Endothelial cell of umbilical vein (primary cell): Measurements from ENCODE around the gene IL3. TPM values are rescaled to one million over a fixed set of nuclear protein-coding genes. Genes with fewer than 3 reads are reported as not detected.

Source experiments
- BruUV-seq: library from RNA; stranded (reverse); fragments of 400-500 nt; replicated peaks from 2 replicates; lab custom pipeline; 2021; lab: Mats Ljungman, UMichigan
- CTCF ChIA-PET: fragments of 300-600, 350-600 bp; sonication (Branson Sonifier 250); formaldehyde crosslinking; loops from one replicate; lab custom pipeline; 2021; ENCODE audit warnings: antibody characterized with exemption, inconsistent platforms; lab: Charles Lee
- POLR2A ChIA-PET: fragments of 300-600, 350-600 bp; sonication (Branson Sonifier 250); formaldehyde crosslinking; loops from one replicate; lab custom pipeline; 2021; ENCODE audit warnings: antibody characterized with exemption, inconsistent platforms; lab: Charles Lee
- DNase-seq: peaks from one replicate; pipeline ENCODE4 v3.0.0-alpha.2; 2011; ENCODE audit warnings: low read depth, low spot score
- FAIRE-seq: peaks from 2 replicates; lab custom pipeline; 2011; peaks lifted over from hg19 to GRCh38; lab: Jason Lieb, UNC
- H2AFZ ChIP-seq: 2 replicates; pipeline ENCODE4 v1.6.0; 2012; ENCODE audit warnings: low read depth, low read length, control low read depth, inconsistent platforms
- H3K27ac ChIP-seq: 2 replicates; pipeline ENCODE4 v1.5.1; 2011; ENCODE audit warnings: low read depth, mild to moderate bottlenecking, control low read depth, low read length, moderate library complexity; ENCODE audit not compliant: insufficient read depth
- H3K27me3 ChIP-seq, 2 experiments: 2 replicates each; pipeline versions ENCODE4 v1.6.0 to v1.6.1; 2011; ENCODE audit warnings: low read length in 2 of 2, mixed read lengths in 1 of 2; ENCODE audit not compliant: control insufficient read depth in 2 of 2, insufficient read depth in 2 of 2
- H3K36me3 ChIP-seq, 2 experiments: 2 replicates in 1 of 2; 3 replicates in 1 of 2; pipeline ENCODE4 v1.5.1; 2011; ENCODE audit warnings: low read length in 2 of 2, mild to moderate bottlenecking in 1 of 2, moderate library complexity in 1 of 2; ENCODE audit not compliant: control insufficient read depth in 2 of 2, insufficient read depth in 2 of 2; ENCODE audit errors: extremely low read depth in 1 of 2
- H3K4me1 ChIP-seq: 3 replicates; pipeline ENCODE4 v1.5.1; 2011; ENCODE audit warnings: mild to moderate bottlenecking, low read length; ENCODE audit not compliant: control insufficient read depth, insufficient read depth; ENCODE audit errors: extremely low read depth
- H3K4me2 ChIP-seq: 2 replicates; pipeline ENCODE4 v1.6.1; 2011; ENCODE audit warnings: low read length, control low read depth, mixed read lengths; ENCODE audit not compliant: insufficient read depth
- H3K4me3 ChIP-seq, 3 experiments: fragments of 200-600 bp in 1 of 3; sonication (generic), shearing (Covaris generic) in 1 of 3; replicated peaks in 1 of 3; 2 replicates each; pipeline ENCODE4 v1.5.1; 2011 to 2016; ENCODE audit warnings: control low read depth in 3 of 3, low read length in 3 of 3, mild to moderate bottlenecking in 2 of 3, inconsistent platforms in 1 of 3, low read depth in 1 of 3, moderate library complexity in 1 of 3; ENCODE audit not compliant: insufficient read depth in 1 of 3
- H3K79me2 ChIP-seq: 2 replicates; pipeline ENCODE4 v1.6.0; 2012; ENCODE audit warnings: low read length, inconsistent platforms; ENCODE audit not compliant: control insufficient read depth, insufficient read depth
- H3K9ac ChIP-seq: replicated peaks from 2 replicates; pipeline ENCODE3; 2011; ENCODE audit warnings: low read length, control low read depth; ENCODE audit not compliant: insufficient read depth; ENCODE audit errors: extremely low read depth
- H3K9me1 ChIP-seq: replicated peaks from 3 replicates; pipeline ENCODE4 v1.6.0; 2011; ENCODE audit warnings: mild to moderate bottlenecking, low read length; ENCODE audit not compliant: control insufficient read depth, insufficient read depth; ENCODE audit errors: extremely low read depth
- H3K9me3 ChIP-seq: replicated peaks from 2 replicates; pipeline ENCODE4 v1.5.1; 2012; ENCODE audit warnings: low read length, inconsistent platforms; ENCODE audit not compliant: control insufficient read depth, insufficient read depth
- H4K20me1 ChIP-seq: replicated peaks from 2 replicates; pipeline ENCODE3; 2011; ENCODE audit warnings: mild to moderate bottlenecking, low read length; ENCODE audit not compliant: control insufficient read depth, insufficient read depth; ENCODE audit errors: extremely low read depth
- EZH2 ChIP-seq: IDR thresholded peaks from 2 replicates; pipeline ENCODE4 v1.6.1; 2012; ENCODE audit warnings: borderline replicate concordance, low read depth, mild to moderate bottlenecking, moderate library complexity, low read length, inconsistent platforms; ENCODE audit not compliant: severe bottlenecking
- FOS ChIP-seq: IDR thresholded peaks from 2 replicates; pipeline ENCODE4 v1.6.1; 2011; ENCODE audit warnings: mild to moderate bottlenecking, low read length, moderate library complexity, borderline replicate concordance; ENCODE audit not compliant: insufficient read depth
- GATA2 ChIP-seq: IDR thresholded peaks from 2 replicates; pipeline ENCODE4 v1.7.0; 2011; ENCODE audit warnings: low read depth, mild to moderate bottlenecking, moderate library complexity, mixed read lengths, low read length; ENCODE audit not compliant: insufficient read length, insufficient read depth
- JUN ChIP-seq: IDR thresholded peaks from 2 replicates; pipeline ENCODE4 v1.6.1; 2011; ENCODE audit warnings: borderline replicate concordance, low read depth; ENCODE audit not compliant: insufficient read length, insufficient read depth
- MAX ChIP-seq: IDR thresholded peaks from 2 replicates; pipeline ENCODE4 v1.6.1; 2011; ENCODE audit not compliant: insufficient read depth, insufficient read length
- MYC ChIP-seq: IDR thresholded peaks from one replicate; pipeline ENCODE4 v1.6.1; 2011; ENCODE audit warnings: mild to moderate bottlenecking, low read depth, low read length
- POLR2A ChIP-seq: IDR thresholded peaks from 2 replicates; pipeline ENCODE4 v1.6.1; 2012; ENCODE audit warnings: low read depth, mild to moderate bottlenecking, control low read depth, low read length
- POLR2AphosphoS5 ChIP-seq: IDR thresholded peaks from 2 replicates; pipeline ENCODE4 v1.6.1; 2012; ENCODE audit warnings: low read depth, mild to moderate bottlenecking, control low read depth, low read length, moderate library complexity; ENCODE audit not compliant: insufficient read depth
- dilution Hi-C: fragments of 300-500 bp; cut with MboI; formaldehyde crosslinking; loops from one replicate; pipeline ENCODE4 v1.15.0; 2019; ENCODE audit warnings: low sequenced_read_pairs; ENCODE audit not compliant: extremely low pct_ligation_motif_present
- intact Hi-C: fragments of 100-400 bp; cut with micrococcal nuclease; formaldehyde crosslinking; loops from one replicate; pipeline ENCODE4 v1.10.0; 2022
- polyA plus RNA-seq, 4 experiments: library from polyadenylated mRNA; depleted of rRNA in 3 of 4; stranded (reverse) in 3 of 4; unstranded in 1 of 4; fragments of >200 nt; gene quantifications; 2 replicates each; pipeline versions ENCODE4 v1.2.1 to v1.2.3, GENCODE V29; 2011 to 2012; ENCODE audit warnings: missing spikeins in 1 of 4
- total RNA-seq: library from RNA; stranded (reverse); gene quantifications from 2 replicates; pipeline ENCODE4 v1.2.3, GENCODE V29; 2021
- TF ChIP-seq, protein P1 (sequence below), 2 donors: IDR thresholded peaks; 1 replicate in 1 of 2; 2 replicates in 1 of 2; pipeline ENCODE4 v1.5.1; 2011; ENCODE audit warnings: low read length in 2 of 2, mild to moderate bottlenecking in 2 of 2, moderate library complexity in 2 of 2, control low read depth in 1 of 2, inconsistent platforms in 1 of 2, low read depth in 1 of 2; ENCODE audit not compliant: insufficient read depth in 1 of 2; ENCODE audit errors: extremely low read depth in 1 of 2

IL3 gene
- total and polyA plus RNA-seq, 2 donors (not counting 3 experiments of a cell fraction or from before 2014, with no cell fraction given) = not detected

GRCh38 chr5:132025403-132025971 lies 35.0 kb upstream of the IL3 start:
- BruUV-seq = no TSS peak
- H3K79me2 ChIP-seq = no peaks in the 10 kb centered on the region
- H3K4me3 ChIP-seq = no peak overlapping the region
- no peak overlapping the region for H3K4me2 ChIP-seq
- no peak overlapping the region for H3K9ac ChIP-seq
- H3K27ac ChIP-seq = no peak overlapping the region
- TF ChIP-seq POLR2AphosphoS5 (no peak), MAX (no peak), EZH2 (no peak), POLR2A (no peak), GATA2 (no peak)
- H3K36me3 ChIP-seq = no peaks in the 10 kb centered on the region
- ChIA-PET POLR2A (no interaction called here), CTCF (interaction anchor here (1.1 kb wide), 1 partner anchor 12 kb away, joined by 3 read pairs; no protein-coding TSS in a partner anchor)
- no peak overlapping the region for H2AFZ ChIP-seq
- H3K4me1 ChIP-seq = no peaks in the 10 kb centered on the region
- intact Hi-C loops = no loop called here
- no peak for FAIRE-seq
- dilution Hi-C loops = no loop called here
- no peaks in the 10 kb centered on the region for H3K9me1 ChIP-seq
- DNase-seq = no peak
- H3K27me3 ChIP-seq = peaks cover 6% of the 10 kb centered on the region in 2 experiments
- H3K9me3 ChIP-seq = no peaks in the 10 kb centered on the region
- H4K20me1 ChIP-seq = no peaks in the 10 kb centered on the region

GRCh38 chr5:132026516-132027008 lies 33.9 kb upstream of the IL3 start:
- dilution Hi-C loops (no loop called here), intact Hi-C loops (no loop called here)
- Histone ChIP-seq H3K9ac (no peak overlapping the region), H2AFZ (no peak overlapping the region), H4K20me1 (no peaks in the 10 kb centered on the region), H3K4me3 (no peak overlapping the region), H3K27ac (no peak overlapping the region), H3K4me1 (no peaks in the 10 kb centered on the region), H3K9me1 (no peaks in the 10 kb centered on the region), H3K9me3 (no peaks in the 10 kb centered on the region), H3K79me2 (no peaks in the 10 kb centered on the region), H3K4me2 (no peak overlapping the region), H3K27me3 (peaks cover 3 to 7% of the 10 kb centered on the region in 2 experiments), H3K36me3 (no peaks in the 10 kb centered on the region)
- FAIRE-seq = no peak
- BruUV-seq = no TSS peak
- ChIA-PET POLR2A (no interaction called here), CTCF (no interaction called here)
- DNase-seq = no peak
- TF ChIP-seq JUN (no peak), EZH2 (no peak), MYC (no peak), GATA2 (no peak), POLR2A (no peak), MAX (no peak), POLR2AphosphoS5 (no peak), FOS (no peak)
- TF ChIP-seq, protein P1, sequence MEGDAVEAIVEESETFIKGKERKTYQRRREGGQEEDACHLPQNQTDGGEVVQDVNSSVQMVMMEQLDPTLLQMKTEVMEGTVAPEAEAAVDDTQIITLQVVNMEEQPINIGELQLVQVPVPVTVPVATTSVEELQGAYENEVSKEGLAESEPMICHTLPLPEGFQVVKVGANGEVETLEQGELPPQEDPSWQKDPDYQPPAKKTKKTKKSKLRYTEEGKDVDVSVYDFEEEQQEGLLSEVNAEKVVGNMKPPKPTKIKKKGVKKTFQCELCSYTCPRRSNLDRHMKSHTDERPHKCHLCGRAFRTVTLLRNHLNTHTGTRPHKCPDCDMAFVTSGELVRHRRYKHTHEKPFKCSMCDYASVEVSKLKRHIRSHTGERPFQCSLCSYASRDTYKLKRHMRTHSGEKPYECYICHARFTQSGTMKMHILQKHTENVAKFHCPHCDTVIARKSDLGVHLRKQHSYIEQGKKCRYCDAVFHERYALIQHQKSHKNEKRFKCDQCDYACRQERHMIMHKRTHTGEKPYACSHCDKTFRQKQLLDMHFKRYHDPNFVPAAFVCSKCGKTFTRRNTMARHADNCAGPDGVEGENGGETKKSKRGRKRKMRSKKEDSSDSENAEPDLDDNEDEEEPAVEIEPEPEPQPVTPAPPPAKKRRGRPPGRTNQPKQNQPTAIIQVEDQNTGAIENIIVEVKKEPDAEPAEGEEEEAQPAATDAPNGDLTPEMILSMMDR (IDR thresholded peaks at IDR 0.05; ENCODE audit: extremely low read depth in 1 of 2, insufficient read depth in 1 of 2, low read depth in 1 of 2, low read length in 2 of 2) = no peak
